Liver (tissue), 3 donors: Measurements from ENCODE around the gene ERP27.

ENCODE experiments used
- CTCF ChIP-seq: fragments of 150-350 bp; IDR thresholded peaks from 2 replicates; pipeline ENCODE4 v1.5.1; 2017; ENCODE audit warnings: improper control_type of control experiment, low read depth, low read length; ENCODE audit not compliant: missing input control
- EGR1 ChIP-seq, 2 donors: IDR thresholded peaks; 2 replicates each; pipeline ENCODE4 v1.6.1; 2016 to 2018; ENCODE audit warnings: antibody characterized with exemption in 2 of 2, low read depth in 2 of 2
- GABPA ChIP-seq, 2 donors: IDR thresholded peaks in 1 of 2; conservative IDR thresholded peaks in 1 of 2; 2 replicates each; pipeline ENCODE4 v1.6.1; 2016; ENCODE audit warnings: antibody characterized with exemption in 2 of 2, mild to moderate bottlenecking in 1 of 2, moderate library complexity in 1 of 2
- MAX ChIP-seq: IDR thresholded peaks from 2 replicates; pipeline ENCODE4 v1.6.1; 2016; ENCODE audit warnings: antibody characterized with exemption
- RAD21 ChIP-seq, 2 donors: IDR thresholded peaks; 2 replicates each; pipeline ENCODE4 v1.6.1; 2016; ENCODE audit warnings: antibody characterized with exemption in 2 of 2, mild to moderate bottlenecking in 2 of 2
- REST ChIP-seq: IDR thresholded peaks from 2 replicates; pipeline ENCODE4 v1.6.1; 2016; ENCODE audit warnings: antibody characterized with exemption, mild to moderate bottlenecking
- RXRA ChIP-seq, 2 donors: IDR thresholded peaks; 2 replicates each; pipeline ENCODE4 v1.6.1; 2017 to 2018; ENCODE audit warnings: antibody characterized with exemption in 2 of 2, mild to moderate bottlenecking in 1 of 2
- TAF1 ChIP-seq: conservative IDR thresholded peaks from 2 replicates; pipeline ENCODE4 v1.6.1; 2016; ENCODE audit warnings: antibody characterized with exemption, mild to moderate bottlenecking
- YY1 ChIP-seq: IDR thresholded peaks from 2 replicates; pipeline ENCODE4 v1.6.1; 2016; ENCODE audit warnings: antibody characterized with exemption, mild to moderate bottlenecking
- donor health status: healthy.
- donor health status: healthy.

- TF ChIP-seq GABPA (IDR thresholded peaks at IDR 0.05 in 1 of 2, conservative IDR thresholded peaks at IDR 0.05 in 1 of 2) (no peak), CTCF (no peak), MAX (no peak), RXRA (IDR thresholded peaks at IDR 0.05) (no peak), RAD21 (IDR thresholded peaks at IDR 0.05) (no peak), REST (no peak), EGR1 (IDR thresholded peaks at IDR 0.05; ENCODE audit: low read depth in 2 of 2) (no peak), TAF1 (no peak), YY1 (no peak)
These were observed 17.7 kb downstream of the ERP27 start for GRCh38 chr12:14920475-14921126.
